Activated naive CD4-positive, alpha-beta T cell treated with anti-CD3 and anti-CD28 coated beads, Interleukin-2, amount 50 U/mL, for 72 hours (primary cell): Measurements from ENCODE around the gene CYP2S1. TPM values are rescaled to one million over a fixed set of nuclear protein-coding genes. Genes with fewer than 3 reads are reported as not detected.
"Not testable (repeated sequence)": the region's sequence is repeated elsewhere in the genome, so short reads cannot be mapped to it uniquely, and the experiment has no call there.

Experiments
- ATAC-seq, 2 donors: fragments of 150-1000 bp; cut with Tn5 transposase; 2 replicates each; pipeline ENCODE4 v1.10.0; 2021; ENCODE audit warnings: mild to moderate bottlenecking in 2 of 2, moderate library complexity in 2 of 2
- DNase-seq, 2 donors: peaks; one replicate each; pipeline ENCODE4 v3.0.0; 2021 to 2022; ENCODE audit warnings: low spot score in 2 of 2
- H3K27ac Mint-ChIP-seq, 2 donors: one replicate each; pipeline ENCODE4 v1.8.0; 2022; ENCODE audit warnings: mild to moderate bottlenecking in 2 of 2, mixed read lengths in 2 of 2
- H3K36me3 Mint-ChIP-seq, 2 donors: one replicate each; pipeline ENCODE4 v1.8.0; 2022; ENCODE audit warnings: mixed read lengths in 2 of 2
- H3K9me3 Mint-ChIP-seq, 2 donors: one replicate each; pipeline ENCODE4 v1.8.0; 2022; ENCODE audit warnings: mixed read lengths in 2 of 2
- total RNA-seq, 2 donors: library from RNA; stranded (reverse); gene quantifications; one replicate each; pipeline ENCODE4 v1.2.3, GENCODE V29; 2022

Gene CYP2S1, protein sequence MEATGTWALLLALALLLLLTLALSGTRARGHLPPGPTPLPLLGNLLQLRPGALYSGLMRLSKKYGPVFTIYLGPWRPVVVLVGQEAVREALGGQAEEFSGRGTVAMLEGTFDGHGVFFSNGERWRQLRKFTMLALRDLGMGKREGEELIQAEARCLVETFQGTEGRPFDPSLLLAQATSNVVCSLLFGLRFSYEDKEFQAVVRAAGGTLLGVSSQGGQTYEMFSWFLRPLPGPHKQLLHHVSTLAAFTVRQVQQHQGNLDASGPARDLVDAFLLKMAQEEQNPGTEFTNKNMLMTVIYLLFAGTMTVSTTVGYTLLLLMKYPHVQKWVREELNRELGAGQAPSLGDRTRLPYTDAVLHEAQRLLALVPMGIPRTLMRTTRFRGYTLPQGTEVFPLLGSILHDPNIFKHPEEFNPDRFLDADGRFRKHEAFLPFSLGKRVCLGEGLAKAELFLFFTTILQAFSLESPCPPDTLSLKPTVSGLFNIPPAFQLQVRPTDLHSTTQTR
- 1 to 10 TPM in 1 of 2 donors, under 1 TPM in 1; 0.91 to 2.0 TPM for total RNA-seq

DNA sequence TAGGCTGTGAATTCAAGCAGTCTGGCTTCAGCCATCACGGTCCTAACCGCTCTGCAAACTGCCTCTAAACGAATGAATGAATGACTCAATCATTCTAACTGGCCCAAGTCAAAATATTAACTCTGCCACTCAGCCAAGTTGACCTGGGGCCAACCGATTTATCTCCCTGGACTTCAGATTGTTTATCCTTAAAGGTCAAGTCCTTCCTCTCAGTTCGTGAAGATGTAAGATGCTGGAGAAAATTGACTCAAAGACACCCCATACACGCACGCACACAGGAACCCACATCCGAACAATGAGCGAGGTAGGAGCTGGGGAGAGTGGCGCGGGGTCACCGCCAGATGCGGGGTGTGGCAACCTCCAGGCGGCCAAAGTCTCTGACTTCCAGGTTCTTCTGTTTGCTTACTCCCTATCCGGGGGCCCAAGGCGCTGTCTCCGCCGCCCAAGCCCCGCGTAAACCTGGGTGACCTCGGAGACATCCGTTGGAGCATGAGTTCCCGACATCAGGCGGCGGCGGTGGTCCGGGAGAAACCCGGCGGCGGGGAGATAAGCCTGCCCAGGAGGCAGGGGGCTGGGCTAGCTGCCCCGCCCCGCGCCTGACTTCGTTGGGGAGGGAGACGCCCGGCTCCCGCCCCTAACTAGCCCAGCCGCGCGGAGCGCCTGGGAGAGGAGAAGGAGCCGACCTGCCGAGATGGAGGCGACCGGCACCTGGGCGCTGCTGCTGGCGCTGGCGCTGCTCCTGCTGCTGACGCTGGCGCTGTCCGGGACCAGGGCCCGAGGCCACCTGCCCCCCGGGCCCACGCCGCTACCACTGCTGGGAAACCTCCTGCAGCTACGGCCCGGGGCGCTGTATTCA, at the start of gene CYP2S1:
CYP2S1 (plus strand) TSS at position 646 of the 856 bp plus-strand sequence; CDS start at position 692, 46 bp downstream.
- DNase-seq (peak in 1 of 2 donors; percentile 45), ATAC-seq (peak; percentile 85)
- peak within 1 kb of the TSS in 1 of 2 donors; percentile 6 for H3K27ac Mint-ChIP-seq
- H3K9me3 Mint-ChIP-seq: no peaks in the 10 kb centered on the region
- H3K36me3 Mint-ChIP-seq: peaks cover 0 to 5% of the 10 kb centered on the region in 2 donors

DNA sequence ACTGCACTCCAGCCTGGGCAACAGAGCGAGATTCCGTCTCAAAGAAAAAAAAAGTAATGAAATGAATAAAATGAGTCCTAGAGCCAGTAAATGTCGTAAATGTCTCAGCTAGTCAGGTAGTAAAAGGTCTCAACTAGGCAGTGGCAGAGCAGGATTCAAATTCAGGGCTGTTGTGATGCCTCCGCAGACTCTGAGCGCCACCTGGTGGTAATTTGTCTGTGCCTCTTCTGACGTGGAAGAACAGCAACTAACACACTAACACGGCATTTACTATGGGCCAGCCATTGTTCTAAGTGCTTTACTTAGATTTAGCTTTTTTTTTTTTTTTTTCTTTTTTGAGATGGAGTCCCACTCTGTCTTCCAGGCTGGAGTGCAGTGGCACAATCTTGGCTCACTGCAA, 48.6 kb upstream of the CYP2S1 start:
- DNase-seq (peak; percentile 70 to 89), ATAC-seq (peak; percentile 93 to 95)
- H3K9me3 Mint-ChIP-seq: no peaks in the 10 kb centered on the region
- no peaks in the 10 kb centered on the region for H3K36me3 Mint-ChIP-seq
- H3K27ac Mint-ChIP-seq: no peak overlapping the region

DNA sequence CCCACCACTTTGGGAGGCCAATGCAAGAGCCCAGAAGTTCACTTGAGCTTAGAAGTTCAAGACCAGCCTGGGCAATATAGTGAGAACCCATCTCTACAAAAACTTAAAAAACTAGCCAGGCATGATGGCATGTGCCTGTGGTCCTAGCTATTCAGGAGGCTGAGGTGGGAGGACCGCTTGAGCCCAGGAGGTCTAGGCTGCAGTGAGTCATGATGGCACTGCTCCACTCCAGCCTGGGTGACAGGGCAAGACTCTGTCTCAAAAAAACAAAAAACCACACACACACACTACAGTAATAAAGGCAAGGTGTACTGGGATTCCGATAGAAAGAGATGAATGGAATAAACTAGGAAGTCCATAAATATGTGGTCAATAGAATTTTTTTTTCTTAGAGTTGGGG, 43.2 kb upstream of the CYP2S1 start:
- ATAC-seq: no peak
- no peak overlapping the region for H3K27ac Mint-ChIP-seq

DNA sequence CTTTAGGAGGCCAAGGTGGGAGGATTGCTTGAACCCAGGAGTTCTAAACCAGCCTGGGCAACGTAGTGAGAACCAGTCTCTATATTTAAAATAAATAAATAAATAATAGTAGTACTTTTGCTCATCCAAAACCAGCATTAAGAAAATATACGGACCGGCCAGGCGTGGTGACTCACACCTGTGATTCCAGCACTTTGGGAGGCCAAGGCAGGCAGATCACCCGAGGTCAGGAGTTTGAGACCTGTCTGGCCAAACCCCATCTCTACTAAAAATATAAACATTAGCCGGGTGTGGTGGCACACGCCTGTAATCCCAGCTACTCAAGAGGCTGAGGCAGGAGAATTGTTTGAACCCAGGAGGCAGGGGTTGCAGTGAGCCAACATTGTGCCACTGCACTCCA, 42.0 kb upstream of the CYP2S1 start:
- not testable (repeated sequence) for H3K9me3 Mint-ChIP-seq, ATAC-seq, DNase-seq, H3K27ac Mint-ChIP-seq, H3K36me3 Mint-ChIP-seq

More for the DNA sequence above, 43.2 kb upstream of the CYP2S1 start:
- no peak for DNase-seq
- H3K9me3 Mint-ChIP-seq: no peaks in the 10 kb centered on the region
- H3K36me3 Mint-ChIP-seq: no peaks in the 10 kb centered on the region

DNA sequence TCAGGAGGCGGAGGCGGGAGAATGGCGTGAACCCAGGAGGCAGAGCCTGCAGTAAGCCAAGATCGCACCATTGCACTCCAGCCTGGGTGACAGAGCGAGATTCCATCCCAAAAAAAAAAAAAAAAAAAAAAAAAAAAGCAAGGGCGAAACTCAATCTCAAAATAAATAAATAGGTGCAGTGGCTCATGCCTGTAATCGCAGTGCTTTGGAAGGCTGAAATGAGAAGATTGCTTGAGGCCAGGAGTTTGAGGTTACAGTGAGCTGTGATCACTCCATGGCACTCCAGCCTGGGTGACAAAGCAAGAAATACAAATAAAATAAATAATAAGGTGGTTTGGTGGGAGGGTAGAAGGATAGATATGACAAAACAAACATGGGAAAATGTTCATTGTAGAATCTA, 39.0 kb upstream of the CYP2S1 start:
- Mint-ChIP-seq H3K27ac (no peak overlapping the region), H3K36me3 (no peaks in the 10 kb centered on the region), H3K9me3 (no peaks in the 10 kb centered on the region)
- ATAC-seq (no peak), DNase-seq (no peak)

DNA sequence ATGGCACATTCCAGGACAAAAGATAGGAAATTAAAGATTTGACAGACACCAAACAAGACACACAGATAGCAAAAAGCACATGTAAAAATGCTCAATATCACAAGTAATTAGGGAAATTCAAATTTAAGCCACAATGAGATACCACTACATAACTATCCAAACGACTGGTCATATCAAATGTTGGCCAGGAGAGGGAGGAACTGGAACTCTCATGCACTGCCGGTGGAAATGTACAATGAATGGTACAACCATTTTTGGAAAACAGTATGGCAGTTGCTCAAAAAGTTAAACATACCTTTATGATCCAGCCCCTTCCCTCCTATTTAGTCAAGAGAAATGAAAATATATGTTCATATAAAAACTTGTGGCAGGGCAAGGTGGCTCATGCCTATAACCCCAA, 36.8 kb upstream of the CYP2S1 start:
- Mint-ChIP-seq H3K9me3 (no peaks in the 10 kb centered on the region), H3K27ac (no peak overlapping the region), H3K36me3 (no peaks in the 10 kb centered on the region)
- DNase-seq (no peak), ATAC-seq (no peak)

DNA sequence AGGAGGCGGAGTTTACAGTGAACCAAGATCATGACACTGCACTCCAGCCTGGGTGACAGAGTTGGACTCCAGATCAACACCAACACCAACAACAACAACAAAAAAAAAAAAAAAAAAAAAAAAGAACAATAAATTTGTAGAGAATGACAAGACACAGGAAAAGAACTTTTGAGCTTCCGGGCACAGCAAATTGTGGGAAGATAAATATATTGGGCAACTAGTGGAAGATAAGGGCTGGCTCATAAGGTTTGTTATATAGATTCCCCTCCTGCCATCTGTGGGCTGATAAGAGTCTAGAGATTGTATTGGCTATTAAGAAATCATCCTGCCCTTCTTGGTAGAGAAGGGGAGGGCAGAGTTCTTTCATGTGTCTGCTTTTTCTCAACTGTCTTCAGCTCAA, 33.1 kb upstream of the CYP2S1 start:
- ATAC-seq: no peak
- Mint-ChIP-seq H3K9me3 (no peaks in the 10 kb centered on the region), H3K27ac (no peak overlapping the region), H3K36me3 (no peaks in the 10 kb centered on the region)
- no peak for DNase-seq

DNA sequence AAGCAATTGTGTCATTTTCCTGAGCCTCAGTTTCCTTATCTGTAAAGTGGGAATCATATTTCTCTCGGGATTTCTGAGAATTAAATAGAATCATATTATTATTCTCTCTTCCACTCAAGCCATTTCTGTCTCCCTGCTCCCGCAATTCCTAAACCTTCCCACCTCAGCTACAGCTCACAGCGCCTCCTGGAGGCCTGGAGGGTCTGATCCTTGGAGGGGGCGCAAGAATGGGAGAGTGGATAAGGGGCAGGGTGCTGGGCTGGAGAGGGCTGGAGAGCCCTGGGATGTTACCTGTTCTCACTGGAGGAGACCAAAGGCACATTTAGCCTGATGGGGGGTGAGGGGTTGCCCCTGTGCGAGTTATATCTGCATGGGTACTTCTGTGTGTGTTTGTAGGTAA, 31.1 kb upstream of the CYP2S1 start:
- ATAC-seq (no peak), DNase-seq (no peak)
- H3K9me3 Mint-ChIP-seq: no peaks in the 10 kb centered on the region
- no peak overlapping the region for H3K27ac Mint-ChIP-seq
- no peaks in the 10 kb centered on the region for H3K36me3 Mint-ChIP-seq

DNA sequence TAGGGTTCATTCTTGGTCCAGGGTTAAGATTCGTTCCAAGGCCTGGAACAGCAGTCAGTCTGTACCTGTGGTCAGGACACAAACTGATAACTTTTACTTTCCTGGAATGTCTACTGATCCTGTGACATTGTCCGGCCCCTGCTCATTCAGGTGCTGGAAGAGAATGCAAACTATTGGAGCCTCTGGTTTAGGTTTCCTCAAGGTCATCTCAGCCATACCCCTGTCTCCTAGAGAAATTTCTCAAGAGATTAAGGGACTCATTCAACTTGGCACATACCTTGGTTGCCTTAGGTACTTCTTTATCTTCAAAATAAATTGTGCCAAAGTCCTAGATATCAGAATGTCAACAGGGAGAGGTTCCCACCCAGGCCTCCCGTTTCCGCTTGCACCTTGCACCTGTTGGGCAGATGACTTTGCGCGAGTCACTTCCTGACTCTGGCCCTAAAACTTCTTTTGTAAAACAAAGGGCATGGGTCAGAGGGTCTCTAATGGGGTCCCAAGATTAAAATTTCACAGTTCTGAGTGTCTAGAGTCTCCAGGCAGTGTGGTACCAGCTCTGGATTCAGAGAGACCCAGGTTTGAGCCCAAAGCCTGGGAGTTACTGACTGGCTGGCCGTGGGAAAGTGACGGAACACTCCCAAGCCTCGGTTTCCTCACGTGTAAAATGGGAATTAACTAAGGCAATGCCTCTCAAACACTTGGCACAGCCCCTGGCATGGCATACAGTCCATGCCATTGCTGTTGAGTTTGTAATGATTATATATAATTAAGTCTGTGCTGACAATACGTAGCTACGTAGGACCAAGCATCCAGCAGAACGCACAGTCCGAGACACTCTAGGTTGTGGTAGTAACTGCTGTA, 25.8 kb upstream of the CYP2S1 start:
- ATAC-seq (no peak), DNase-seq (no peak)
- no peaks in the 10 kb centered on the region for H3K36me3 Mint-ChIP-seq
- no peaks in the 10 kb centered on the region for H3K9me3 Mint-ChIP-seq
- no peak overlapping the region for H3K27ac Mint-ChIP-seq

DNA sequence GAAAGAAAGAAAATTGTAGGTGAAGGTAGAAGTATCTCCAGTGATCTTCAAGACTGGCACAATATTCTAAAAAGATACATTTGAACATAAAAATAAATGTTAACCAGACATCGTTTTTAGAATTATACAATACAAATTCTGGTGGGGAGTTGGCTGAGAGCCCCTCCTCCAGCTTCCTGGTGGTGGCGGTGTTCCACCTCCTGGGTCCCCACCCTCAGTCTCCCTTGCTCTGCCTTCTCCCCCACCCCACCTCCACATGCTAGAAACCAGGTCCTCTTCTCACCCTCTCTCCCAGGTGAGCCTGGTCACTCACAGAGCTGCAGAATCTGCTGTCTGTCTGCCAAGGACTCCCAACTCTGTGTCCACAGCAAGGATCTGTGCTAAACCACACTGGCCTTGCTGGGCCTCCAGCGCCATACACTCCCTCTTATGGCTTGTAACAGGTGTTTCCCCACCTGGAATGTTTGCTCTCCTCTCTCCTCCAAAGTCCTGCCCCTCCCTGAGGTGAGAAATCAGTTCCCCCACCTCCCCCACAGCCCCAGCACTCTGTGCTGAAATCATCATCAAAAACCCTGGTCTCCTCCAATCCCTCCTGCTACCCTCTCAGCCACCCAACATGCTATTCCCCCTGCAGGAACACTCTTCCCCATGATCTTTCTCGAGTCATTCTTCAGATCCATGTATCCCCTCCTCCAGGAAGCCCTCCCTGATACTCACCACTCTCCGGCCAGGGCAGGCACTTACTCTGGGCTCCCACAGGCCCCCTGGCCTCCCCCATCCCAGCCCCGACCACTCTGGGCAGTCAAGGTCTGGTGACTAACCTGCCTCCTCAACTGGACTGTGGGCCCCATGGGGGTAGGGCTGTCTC, 20.5 kb upstream of the CYP2S1 start:
- Mint-ChIP-seq H3K9me3 (no peaks in the 10 kb centered on the region), H3K36me3 (no peaks in the 10 kb centered on the region), H3K27ac (peak overlapping the region in 1 of 2 donors; percentile 56)
- ATAC-seq: no peak
- DNase-seq: no peak

DNA sequence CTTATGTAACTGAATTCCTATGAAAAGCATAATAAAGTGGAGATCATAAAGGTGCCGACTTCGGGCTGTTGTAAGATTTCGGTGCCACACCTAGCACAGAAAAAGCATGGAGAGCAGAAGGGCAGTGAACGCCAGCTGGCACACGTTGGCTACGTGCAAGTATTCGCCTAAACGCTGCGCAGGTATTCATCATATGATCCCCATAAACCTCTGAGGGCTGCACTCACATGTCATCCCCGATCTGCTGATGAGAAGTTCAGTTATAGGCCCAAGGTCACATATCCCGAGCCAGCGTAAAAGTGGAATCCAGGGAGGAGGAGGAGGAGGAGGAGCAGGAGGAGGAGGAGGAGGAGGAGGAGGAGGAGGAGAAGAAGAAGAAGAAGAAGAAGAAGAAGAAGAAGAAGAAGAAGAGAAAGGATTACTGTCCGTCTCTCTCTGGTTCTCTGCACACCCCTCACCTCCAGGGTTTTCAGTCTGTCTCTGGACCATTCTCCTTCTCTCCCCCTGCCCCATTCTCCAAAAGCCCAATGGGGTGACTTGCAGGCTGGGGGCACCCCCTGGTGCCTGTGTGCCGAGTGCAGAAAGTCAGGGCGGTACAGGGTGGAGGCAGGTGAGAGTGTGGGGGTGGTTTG, 18.6 kb upstream of the CYP2S1 start:
- DNase-seq (no peak), ATAC-seq (no peak)
- no peaks in the 10 kb centered on the region for H3K36me3 Mint-ChIP-seq
- peak overlapping the region; percentile 63 to 81 for H3K27ac Mint-ChIP-seq
- no peaks in the 10 kb centered on the region for H3K9me3 Mint-ChIP-seq

DNA sequence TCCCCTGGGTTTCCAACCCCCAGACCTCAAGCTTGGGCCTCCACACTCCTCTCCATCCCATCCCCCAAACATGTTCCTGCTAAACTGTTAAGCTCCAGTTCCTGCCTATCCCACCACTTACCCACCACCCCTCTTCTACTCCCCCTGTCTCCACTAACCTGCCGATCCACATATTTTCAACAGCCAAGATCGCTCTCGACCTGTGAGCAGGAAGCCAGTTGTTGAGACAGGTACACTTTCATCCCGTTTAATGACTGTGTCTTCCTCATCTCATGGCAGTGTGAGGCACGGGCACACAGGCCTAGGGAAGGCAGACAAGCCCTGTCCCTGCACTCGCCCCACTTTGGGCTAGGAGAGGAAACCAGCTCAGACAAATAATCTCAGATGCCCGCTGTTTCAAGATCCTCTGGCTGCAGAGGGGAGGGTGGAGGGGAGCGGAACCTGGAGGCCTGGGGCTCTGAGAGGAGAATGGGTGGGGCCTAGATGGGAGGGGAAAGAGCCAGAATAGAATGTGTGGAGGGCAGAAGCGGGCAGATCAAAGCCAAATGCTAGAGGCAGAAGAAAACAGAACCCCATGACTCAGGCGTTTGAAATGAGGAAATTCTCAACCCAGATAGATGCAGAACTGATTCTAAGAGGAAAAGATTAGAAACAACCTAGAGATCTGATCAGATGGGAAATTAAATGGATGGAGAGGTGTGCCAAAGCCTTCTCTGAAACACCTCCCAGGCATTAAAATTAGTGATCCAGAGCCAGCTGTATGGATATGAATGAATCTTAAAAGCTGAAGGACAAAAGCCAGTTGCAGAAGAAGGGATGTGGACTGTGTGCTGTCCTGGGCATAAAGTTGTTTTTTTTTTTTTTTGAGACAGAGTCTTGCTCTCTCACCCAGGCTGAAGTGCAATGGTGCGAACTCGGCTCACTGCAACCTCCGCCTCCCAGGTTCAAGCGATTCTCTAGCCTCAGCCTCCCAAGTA, 16.9 kb upstream of the CYP2S1 start:
- H3K36me3 Mint-ChIP-seq: no peaks in the 10 kb centered on the region
- no peaks in the 10 kb centered on the region for H3K9me3 Mint-ChIP-seq
- ATAC-seq (peak; percentile 95 to 99), DNase-seq (peak in 1 of 2 donors; percentile 53)
- peak overlapping the region; percentile 46 to 63 for H3K27ac Mint-ChIP-seq

DNA sequence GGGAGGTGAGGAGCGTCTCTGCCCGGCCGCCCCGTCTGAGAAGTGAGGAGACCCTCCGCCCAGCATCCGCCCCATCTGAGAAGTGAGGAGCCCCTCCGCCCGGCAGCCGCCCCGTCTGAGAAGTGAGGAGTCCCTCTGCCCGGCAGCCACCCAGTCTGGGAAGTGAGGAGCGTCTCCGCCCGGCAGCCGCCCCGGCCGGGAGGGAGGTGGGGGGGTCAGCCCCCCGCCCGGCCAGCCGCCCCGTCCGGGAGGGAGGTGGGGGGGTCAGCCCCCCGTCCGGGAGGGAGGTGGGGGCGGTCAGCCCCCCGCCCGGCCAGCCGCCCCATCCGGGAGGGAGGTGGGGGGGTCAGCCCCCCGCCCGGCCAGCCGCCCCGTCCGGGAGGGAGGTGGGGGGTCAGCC, 12.8 kb upstream of the CYP2S1 start:
- H3K9me3 Mint-ChIP-seq, H3K27ac Mint-ChIP-seq, ATAC-seq, H3K36me3 Mint-ChIP-seq, DNase-seq: not testable (repeated sequence)
